Measurements from ENCODE around the gene FOXP1. TPM values are rescaled to one million over a fixed set of nuclear protein-coding genes. Genes with fewer than 3 reads are reported as not detected.

The FOXP1 gene
- total and polyA plus RNA-seq, 2 experiments from 2014 or later = 121 to 132 TPM

DNA sequence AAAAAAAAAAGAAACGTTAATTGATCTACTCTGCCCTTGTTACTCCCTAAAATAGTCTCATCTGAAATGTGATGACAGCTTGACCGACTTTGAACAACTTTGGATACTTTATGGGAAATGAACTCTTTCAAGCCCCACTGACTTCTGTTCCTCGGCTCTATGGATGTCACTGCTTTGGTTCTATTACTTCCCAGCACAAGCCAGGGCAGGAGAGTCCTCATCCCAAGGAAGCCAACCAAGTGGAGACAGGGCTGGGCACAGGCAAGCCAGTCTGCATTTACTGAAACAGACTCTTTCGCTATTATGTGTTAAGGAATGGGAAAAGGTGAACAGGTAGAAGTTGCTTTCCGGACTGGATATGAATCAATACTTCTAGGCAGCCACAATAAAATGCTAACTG, 444.0 kb downstream of the FOXP1 start:
- Histone ChIP-seq H3K27ac (peak overlapping the region; percentile 94), H3K36me3 (no peaks in the 10 kb centered on the region), H3K4me1 (ENCODE audit: low read depth) (peaks cover 57% of the 10 kb centered on the region), H3K27me3 (no peaks in the 10 kb centered on the region), H3K4me3 (no peak overlapping the region), H3K9me3 (ENCODE audit: low read depth) (no peaks in the 10 kb centered on the region)
- no peak for TF ChIP-seq CTCF (IDR thresholded peaks at IDR 0.05; ENCODE audit: low read depth, low read length)
- DNase-seq (ENCODE audit: low read depth in 1 of 2, low spot score in 1 of 2) = no peak

- Histone ChIP-seq H3K27me3 (no peaks in the 10 kb centered on the region), H3K9me3 (ENCODE audit: low read depth) (no peaks in the 10 kb centered on the region), H3K27ac (peak overlapping the region; percentile 94), H3K4me1 (ENCODE audit: low read depth) (peaks cover 68% of the 10 kb centered on the region), H3K36me3 (no peaks in the 10 kb centered on the region), H3K4me3 (no peak overlapping the region)
- no peak for TF ChIP-seq CTCF (IDR thresholded peaks at IDR 0.05; ENCODE audit: low read depth, low read length)
- no peak for DNase-seq (ENCODE audit: low read depth in 1 of 2, low spot score in 1 of 2)
These were observed 445.1 kb downstream of the FOXP1 start for GRCh38 chr3:71138410-71138809.

DNA sequence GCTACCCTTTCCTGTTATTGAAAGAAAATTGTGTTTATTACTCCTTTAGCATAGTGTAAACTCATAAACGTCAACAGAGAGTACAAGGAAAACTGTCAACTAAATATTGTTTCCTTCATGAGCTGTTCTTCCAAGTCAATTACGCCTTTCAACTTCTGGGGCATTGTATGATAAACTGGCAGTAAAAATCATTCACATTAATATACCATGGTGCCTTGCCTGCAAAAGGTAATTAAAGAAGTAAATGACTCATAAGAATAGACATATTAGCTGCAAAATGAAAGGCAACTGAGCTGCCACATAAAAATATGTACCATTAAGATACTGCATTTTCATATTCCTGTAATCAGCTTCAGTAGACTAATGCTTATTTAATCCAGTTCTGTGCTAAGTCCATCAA, 447.3 kb downstream of the FOXP1 start:
- H3K4me1 ChIP-seq (ENCODE audit: low read depth) = peaks cover 89% of the 10 kb centered on the region

DNA sequence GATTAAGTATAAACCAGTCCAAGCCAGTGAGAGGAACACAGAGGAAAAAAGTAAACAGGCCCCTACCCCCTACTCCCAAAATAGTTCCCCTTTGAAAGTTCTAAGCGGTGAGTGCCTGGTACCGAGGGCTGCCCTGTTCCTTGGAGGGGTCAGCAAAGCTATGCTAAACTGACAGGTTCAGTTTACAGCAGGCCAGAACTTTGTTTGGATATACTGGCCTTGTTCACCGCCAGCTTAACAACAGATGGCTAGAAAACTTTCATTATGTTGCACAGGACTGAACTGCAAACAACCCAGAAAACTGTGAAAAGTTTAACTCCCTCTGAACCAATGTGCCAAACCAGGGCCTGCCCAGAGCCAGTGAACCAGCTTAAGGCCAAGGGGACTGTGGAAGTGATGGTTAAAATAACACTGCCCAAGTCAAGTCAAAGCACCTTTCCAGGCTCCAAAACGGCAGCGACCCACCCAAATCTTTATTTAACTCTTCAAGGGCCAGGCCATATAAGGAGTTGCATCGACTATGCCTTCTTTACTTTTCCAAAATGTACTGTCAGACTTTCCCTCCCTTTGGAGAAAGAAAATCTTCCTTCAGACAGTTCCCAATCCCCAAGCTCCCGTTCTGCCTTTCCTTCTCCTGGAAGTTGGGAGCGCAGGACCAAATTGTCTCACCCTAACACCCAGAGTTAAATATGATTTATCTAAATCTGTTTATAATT, 448.0 kb downstream of the FOXP1 start:
- Histone ChIP-seq H3K4me3 (no peak overlapping the region), H3K27ac (peak overlapping the region; percentile 94), H3K9me3 (ENCODE audit: low read depth) (no peaks in the 10 kb centered on the region), H3K27me3 (no peaks in the 10 kb centered on the region), H3K36me3 (no peaks in the 10 kb centered on the region), H3K4me1 (ENCODE audit: low read depth) (peaks cover 96% of the 10 kb centered on the region)
- TF ChIP-seq CTCF (IDR thresholded peaks at IDR 0.05; ENCODE audit: low read depth, low read length) = no peak
- peak in 1 of 2 donors; percentile 54 for DNase-seq (ENCODE audit: low read depth in 1 of 2, low spot score in 1 of 2)

More for the DNA sequence above, 447.3 kb downstream of the FOXP1 start:
- Histone ChIP-seq H3K27me3 (no peaks in the 10 kb centered on the region), H3K36me3 (no peaks in the 10 kb centered on the region), H3K9me3 (ENCODE audit: low read depth) (no peaks in the 10 kb centered on the region), H3K27ac (peak overlapping the region; percentile 94), H3K4me3 (no peak overlapping the region)
- DNase-seq (ENCODE audit: low read depth in 1 of 2, low spot score in 1 of 2) = no peak
- no peak for TF ChIP-seq CTCF (IDR thresholded peaks at IDR 0.05; ENCODE audit: low read depth, low read length)

DNA sequence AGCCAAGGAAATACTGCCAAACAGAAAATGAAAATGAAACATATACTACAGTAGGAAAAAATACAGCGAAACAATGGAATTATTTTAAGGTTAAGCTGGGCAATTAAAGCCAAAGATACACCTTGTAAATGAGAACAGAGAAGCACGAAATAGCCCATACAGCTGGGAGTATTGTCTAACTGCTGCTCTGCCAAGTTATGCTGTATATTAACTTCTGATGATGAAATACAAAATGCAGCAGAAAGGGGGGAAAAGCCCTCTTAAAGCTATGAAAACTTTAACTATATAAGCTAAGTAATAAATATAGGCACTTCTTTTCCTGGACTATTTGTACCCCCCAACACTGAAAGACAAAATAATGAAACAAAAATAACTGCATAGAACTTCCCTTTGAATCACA, 449.0 kb downstream of the FOXP1 start:
- no peak for TF ChIP-seq CTCF (IDR thresholded peaks at IDR 0.05; ENCODE audit: low read depth, low read length)
- no peak for DNase-seq (ENCODE audit: low read depth in 1 of 2, low spot score in 1 of 2)
- H3K36me3 ChIP-seq = no peaks in the 10 kb centered on the region
- no peak overlapping the region for H3K4me3 ChIP-seq
- H3K27ac ChIP-seq = peak overlapping the region; percentile 94
- peaks cover 100% of the 10 kb centered on the region for H3K4me1 ChIP-seq (ENCODE audit: low read depth)
- no peaks in the 10 kb centered on the region for H3K9me3 ChIP-seq (ENCODE audit: low read depth)
- H3K27me3 ChIP-seq = no peaks in the 10 kb centered on the region

Data from cardiac muscle cell (in vitro differentiated cells and primary cell).